M059J (cell line): ENCODE measurements around the gene IGFBP7. TPM values are rescaled to one million over a fixed set of nuclear protein-coding genes. Genes with fewer than 3 reads are reported as not detected.
A peak's percentile ranks its signal among the peaks of the same experiment; 100 is the strongest.

Experiments used
- DNase-seq: peaks from one replicate; pipeline ENCODE4 v3.0.0-alpha.2; 2012; ENCODE audit warnings: low read depth
- total RNA-seq: library from RNA; depleted of rRNA; stranded (reverse); fragments of >200 nt; shearing (Covaris generic); gene quantifications from 2 replicates; pipeline ENCODE4 v1.2.3, GENCODE V29; 2014

IGFBP7 gene
- total RNA-seq, 1 experiment from 2014 or later: 145 TPM

GRCh38 chr4:57098415-57098814 is 11.8 kb downstream of the IGFBP7 start:
- DNase-seq: no peak

GRCh38 chr4:57097711-57098110 is 12.5 kb downstream of the IGFBP7 start:
- DNase-seq: no peak

- no peak for DNase-seq
Observed at GRCh38 chr4:57095956-57096355, 14.2 kb downstream of the IGFBP7 start.

GRCh38 chr4:57095245-57095644 is 14.9 kb downstream of the IGFBP7 start:
- no peak for DNase-seq

GRCh38 chr4:57094832-57095223 is 15.4 kb downstream of the IGFBP7 start:
- DNase-seq: peak; percentile 72

GRCh38 chr4:57093845-57094831 is 16.0 kb downstream of the IGFBP7 start:
- DNase-seq: no peak

- no peak for DNase-seq
Observed at GRCh38 chr4:57091657-57092162, 18.5 kb downstream of the IGFBP7 start.

- DNase-seq: no peak
Observed at GRCh38 chr4:57090079-57090478, 20.1 kb downstream of the IGFBP7 start.

- no peak for DNase-seq
Observed at GRCh38 chr4:57089549-57089948, 20.6 kb downstream of the IGFBP7 start.

GRCh38 chr4:57086031-57086723 is 24.0 kb downstream of the IGFBP7 start:
- DNase-seq: no peak

- no peak for DNase-seq
Observed at GRCh38 chr4:57085278-57085677, 24.9 kb downstream of the IGFBP7 start.

GRCh38 chr4:57084360-57084759 is 25.8 kb downstream of the IGFBP7 start:
- no peak for DNase-seq

- DNase-seq: no peak
Observed at GRCh38 chr4:57083090-57083489, 27.1 kb downstream of the IGFBP7 start.

GRCh38 chr4:57081651-57082621 is 28.2 kb downstream of the IGFBP7 start:
- no peak for DNase-seq

GRCh38 chr4:57080781-57081650 is 29.2 kb downstream of the IGFBP7 start:
- peak; percentile 92 for DNase-seq

- no peak for DNase-seq
Observed at GRCh38 chr4:57078685-57079521, 31.3 kb downstream of the IGFBP7 start.

GRCh38 chr4:57077550-57078343 is 32.4 kb downstream of the IGFBP7 start:
- DNase-seq: peak; percentile 61

- DNase-seq: no peak
Observed at GRCh38 chr4:57076646-57077045, 33.5 kb downstream of the IGFBP7 start.

GRCh38 chr4:57075367-57075766 is 34.8 kb downstream of the IGFBP7 start:
- no peak for DNase-seq
